Heart left ventricle (tissue), 13 donors: ENCODE results near the gene PARD3B.

Experiments used
- CTCF ChIP-seq, 12 donors: fragments of 200-600 bp; sonication (generic) in 4 of 12; IDR thresholded peaks; one replicate each; pipeline versions ENCODE4 v1.5.0 to v1.8.0; 2018 to 2022; ENCODE audit warnings: antibody characterized with exemption in 12 of 12, mild to moderate bottlenecking in 5 of 12
- POLR2A ChIP-seq, 2 donors: fragments of 450-650 bp; IDR thresholded peaks; one replicate each; pipeline ENCODE4 v1.6.1; 2017; ENCODE audit warnings: antibody characterized with exemption in 2 of 2, mild to moderate bottlenecking in 2 of 2, moderate library complexity in 2 of 2
- donor health status: ischemic (EF 13 %, LVEDD 7.1; RV severe dilation, severe dysfunction).
- donor health status: DM: no; HTN: yes; CAD: no.
- donor health status: DM: no; HTN: no; CAD: no.
- donor health status: ischemic (EF 25% LVEDD 6.9; RV normal size, moderate dysfunction).
- donor health status: ischemic (EF 25% LVEDD 5.7; RV mildly dilated, moderate dysfunction).
- donor health status: ischemic (EF 35%, LVEDD 5.7; RV mildly dilated, moderate dysfunction).
- donor health status: nonischemic (EF 11% LVEDD 7.7; RV severe dilation, severe dysfunction).
- donor health status: DM: yes; HTN: yes; CAD: no.
- donor health status: PGD.
- donor health status: ischemic (EF 29% LVEDD 5.4; RV normal size, mild dysfunction).
- donor health status: nonischemic (EF 23%, LVEDD 6.1; RV moderate dilation, normal function).

- no peak for TF ChIP-seq CTCF (IDR thresholded peaks at IDR 0.05)
- TF ChIP-seq POLR2A (IDR thresholded peaks at IDR 0.05) = no peak
Observed at GRCh38 chr2:204974487-204974886, 429.2 kb downstream of the PARD3B start.
